GM11168 (cell line): ENCODE results near the gene IGF1.
"Not testable (repeated sequence)": the region's sequence is repeated elsewhere in the genome, so short reads cannot be mapped to it uniquely, and the experiment has no call there.

Experiments used
- in situ Hi-C: fragments of 300-500 bp; cut with MboI; formaldehyde crosslinking; loops from one replicate; pipeline ENCODE4 v1.12.0; 2022; ENCODE audit warnings: low sequenced_read_pairs; ENCODE audit not compliant: unreplicated experiment

The IGF1 gene

GRCh38 chr12:102406033-102406584 is 74.3 kb downstream of the IGF1 start:
- in situ Hi-C loops = no loop called here

- in situ Hi-C loops = no loop called here
Observed at GRCh38 chr12:102401087-102401486, 79.3 kb downstream of the IGF1 start.

- in situ Hi-C loops = no loop called here
Observed at GRCh38 chr12:102399653-102400052, 80.7 kb downstream of the IGF1 start.

GRCh38 chr12:102396276-102396675 is 84.1 kb downstream of the IGF1 start:
- in situ Hi-C loops = no loop called here

GRCh38 chr12:102394200-102394599 is 86.2 kb downstream of the IGF1 start:
- in situ Hi-C loops = no loop called here

- in situ Hi-C loops = no loop called here
Observed at GRCh38 chr12:102390068-102390467, 90.3 kb downstream of the IGF1 start.

- in situ Hi-C loops = no loop called here
Observed at GRCh38 chr12:102388469-102388868, 91.9 kb downstream of the IGF1 start.

GRCh38 chr12:102385343-102385742 is 95.0 kb downstream of the IGF1 start:
- in situ Hi-C loops = no loop called here

- in situ Hi-C loops = no loop called here
Observed at GRCh38 chr12:102379346-102380162, 100.8 kb downstream of the IGF1 start.

- in situ Hi-C loops = no loop called here
Observed at GRCh38 chr12:102376781-102377180, 103.6 kb downstream of the IGF1 start.

- in situ Hi-C loops = no loop called here
Observed at GRCh38 chr12:102376181-102376747, 104.1 kb downstream of the IGF1 start.

- in situ Hi-C loops = no loop called here
Observed at GRCh38 chr12:102374190-102374589, 106.2 kb downstream of the IGF1 start.

- in situ Hi-C loops = no loop called here
Observed at GRCh38 chr12:102372087-102372486, 108.3 kb downstream of the IGF1 start.

- in situ Hi-C loops = no loop called here
Observed at GRCh38 chr12:102371165-102371564, 109.2 kb downstream of the IGF1 start.

GRCh38 chr12:102369876-102370275 is 110.5 kb downstream of the IGF1 start:
- in situ Hi-C loops = no loop called here

GRCh38 chr12:102365365-102365764 is 115.0 kb downstream of the IGF1 start:
- in situ Hi-C loops = no loop called here

- in situ Hi-C loops = no loop called here
Observed at GRCh38 chr12:102364709-102365108, 115.7 kb downstream of the IGF1 start.

GRCh38 chr12:102356690-102357089 is 123.7 kb downstream of the IGF1 start:
- in situ Hi-C loops = no loop called here

- in situ Hi-C loops = not testable (repeated sequence)
Observed at GRCh38 chr12:102354281-102354680, 126.1 kb downstream of the IGF1 start.

GRCh38 chr12:102351322-102351721 is 129.0 kb downstream of the IGF1 start:
- in situ Hi-C loops = no loop called here

GRCh38 chr12:102350070-102350469 is 130.3 kb downstream of the IGF1 start:
- in situ Hi-C loops = no loop called here

- in situ Hi-C loops = no loop called here
Observed at GRCh38 chr12:102349079-102349478, 131.3 kb downstream of the IGF1 start.
